RKO (cell line): ENCODE measurements around the gene LIN7B.

Experiments used
- DNase-seq: peaks from one replicate; pipeline ENCODE4 v3.0.0-alpha.2; 2016; ENCODE audit warnings: low spot score

The LIN7B gene

GRCh38 chr19:49094505-49095482, 19.4 kb upstream of the LIN7B start:
- DNase-seq = no peak

GRCh38 chr19:49097453-49098288, 16.5 kb upstream of the LIN7B start:
- DNase-seq = peak; percentile 78

- DNase-seq = no peak
These were observed 15.4 kb upstream of the LIN7B start for GRCh38 chr19:49098795-49099194.

GRCh38 chr19:49101160-49101559, 13.0 kb upstream of the LIN7B start:
- no peak for DNase-seq

GRCh38 chr19:49102303-49102702, 11.9 kb upstream of the LIN7B start:
- no peak for DNase-seq

GRCh38 chr19:49103331-49104085, 10.7 kb upstream of the LIN7B start:
- no peak for DNase-seq

- no peak for DNase-seq
These were observed 9.8 kb upstream of the LIN7B start for GRCh38 chr19:49104229-49104864.

- no peak for DNase-seq
These were observed 7.5 kb upstream of the LIN7B start for GRCh38 chr19:49106648-49107135.

GRCh38 chr19:49107625-49108459, 6.3 kb upstream of the LIN7B start:
- DNase-seq = no peak

- no peak for DNase-seq
These were observed 5.1 kb upstream of the LIN7B start for GRCh38 chr19:49109051-49109450.

GRCh38 chr19:49109569-49110233, 4.5 kb upstream of the LIN7B start:
- no peak for DNase-seq

GRCh38 chr19:49110567-49110966, 3.6 kb upstream of the LIN7B start:
- peak; percentile 43 for DNase-seq

- no peak for DNase-seq
These were observed 2.8 kb upstream of the LIN7B start for GRCh38 chr19:49111218-49111998.

- peak; percentile 81 for DNase-seq
These were observed 627 bp downstream of the LIN7B start for GRCh38 chr19:49114630-49115363.

- no peak for DNase-seq
These were observed 2.4 kb downstream of the LIN7B start for GRCh38 chr19:49116544-49116943.

GRCh38 chr19:49117677-49118564, 3.8 kb downstream of the LIN7B start:
- DNase-seq = no peak
